GM06990 (cell line): ENCODE measurements around the gene SINHCAF.

Experiments used
- DNase-seq: peaks from one replicate; pipeline ENCODE4 v3.0.0-alpha.2; 2011; ENCODE audit not compliant: insufficient read length; ENCODE audit errors: extremely low read depth
- H3K27me3 ChIP-seq: replicated peaks from 2 replicates; pipeline ENCODE4 v1.6.0; 2011; ENCODE audit warnings: low read length; ENCODE audit not compliant: control insufficient read depth, insufficient read depth
- H3K36me3 ChIP-seq: 2 replicates; pipeline ENCODE4 v1.5.1; 2011; ENCODE audit warnings: low read length; ENCODE audit not compliant: control insufficient read depth, insufficient read depth
- H3K4me3 ChIP-seq: replicated peaks from 2 replicates; pipeline ENCODE4 v1.5.1; 2011; ENCODE audit warnings: low read depth, mild to moderate bottlenecking, control low read depth, low read length
- CTCF ChIP-seq: IDR thresholded peaks from 2 replicates; pipeline ENCODE4 v1.5.1; 2011; ENCODE audit warnings: low read length, control low read depth, mild to moderate bottlenecking, inconsistent platforms; ENCODE audit not compliant: insufficient read depth, poor library complexity, severe bottlenecking

Gene SINHCAF

GRCh38 chr12:31343139-31343538 lies 17.2 kb upstream of the SINHCAF start:
- no peaks in the 10 kb centered on the region for H3K27me3 ChIP-seq
- H3K4me3 ChIP-seq = no peak overlapping the region
- DNase-seq = no peak
- no peak for TF ChIP-seq CTCF
- H3K36me3 ChIP-seq = no peaks in the 10 kb centered on the region

GRCh38 chr12:31342286-31342685 lies 16.3 kb upstream of the SINHCAF start:
- no peaks in the 10 kb centered on the region for H3K36me3 ChIP-seq
- H3K4me3 ChIP-seq = no peak overlapping the region
- H3K27me3 ChIP-seq = no peaks in the 10 kb centered on the region
- DNase-seq = no peak
- no peak for TF ChIP-seq CTCF

GRCh38 chr12:31339831-31340622 lies 14.1 kb upstream of the SINHCAF start:
- H3K4me3 ChIP-seq = no peak overlapping the region
- no peak for TF ChIP-seq CTCF
- no peak for DNase-seq

GRCh38 chr12:31337952-31338351 lies 12.0 kb upstream of the SINHCAF start:
- no peak for TF ChIP-seq CTCF
- DNase-seq = no peak
- no peaks in the 10 kb centered on the region for H3K27me3 ChIP-seq
- H3K36me3 ChIP-seq = no peaks in the 10 kb centered on the region
- no peak overlapping the region for H3K4me3 ChIP-seq

More at GRCh38 chr12:31339831-31340622, 14.1 kb upstream of the SINHCAF start:
- no peaks in the 10 kb centered on the region for H3K27me3 ChIP-seq
- no peaks in the 10 kb centered on the region for H3K36me3 ChIP-seq

- no peaks in the 10 kb centered on the region for H3K27me3 ChIP-seq
- no peak for TF ChIP-seq CTCF
- H3K36me3 ChIP-seq = no peaks in the 10 kb centered on the region
- DNase-seq = no peak
- no peak overlapping the region for H3K4me3 ChIP-seq
Observed at GRCh38 chr12:31331242-31331641, 5.3 kb upstream of the SINHCAF start.
